Measurements from ENCODE around the gene CDK6.

DNA sequence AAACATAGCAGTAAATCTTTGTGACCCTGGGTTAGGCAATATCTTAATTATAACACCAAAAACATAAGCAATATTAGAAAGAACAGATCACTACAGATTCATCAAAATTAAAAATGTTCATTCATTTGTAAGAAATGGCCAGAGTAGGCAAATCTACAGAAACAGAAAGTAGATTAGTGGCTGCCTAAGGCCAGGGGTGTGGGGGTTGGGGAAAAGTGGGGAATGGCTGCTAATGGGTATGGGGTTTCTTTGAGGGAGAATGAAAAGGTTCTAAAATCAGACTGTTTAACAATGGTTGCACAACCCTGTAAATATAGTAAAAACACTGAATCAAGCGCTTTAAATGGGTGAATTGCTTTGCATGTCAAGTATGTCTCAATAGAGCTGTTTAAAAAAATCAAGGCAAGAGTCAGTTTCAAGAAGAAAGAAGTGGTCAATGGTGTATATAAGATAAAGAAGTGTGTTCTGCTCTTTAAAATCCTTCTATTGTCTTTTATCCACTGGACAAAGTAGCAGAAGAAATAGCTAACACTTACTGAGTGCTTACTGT lies 42.6 kb downstream of the CDK6 start:
- TF ChIP-seq, protein P1, sequence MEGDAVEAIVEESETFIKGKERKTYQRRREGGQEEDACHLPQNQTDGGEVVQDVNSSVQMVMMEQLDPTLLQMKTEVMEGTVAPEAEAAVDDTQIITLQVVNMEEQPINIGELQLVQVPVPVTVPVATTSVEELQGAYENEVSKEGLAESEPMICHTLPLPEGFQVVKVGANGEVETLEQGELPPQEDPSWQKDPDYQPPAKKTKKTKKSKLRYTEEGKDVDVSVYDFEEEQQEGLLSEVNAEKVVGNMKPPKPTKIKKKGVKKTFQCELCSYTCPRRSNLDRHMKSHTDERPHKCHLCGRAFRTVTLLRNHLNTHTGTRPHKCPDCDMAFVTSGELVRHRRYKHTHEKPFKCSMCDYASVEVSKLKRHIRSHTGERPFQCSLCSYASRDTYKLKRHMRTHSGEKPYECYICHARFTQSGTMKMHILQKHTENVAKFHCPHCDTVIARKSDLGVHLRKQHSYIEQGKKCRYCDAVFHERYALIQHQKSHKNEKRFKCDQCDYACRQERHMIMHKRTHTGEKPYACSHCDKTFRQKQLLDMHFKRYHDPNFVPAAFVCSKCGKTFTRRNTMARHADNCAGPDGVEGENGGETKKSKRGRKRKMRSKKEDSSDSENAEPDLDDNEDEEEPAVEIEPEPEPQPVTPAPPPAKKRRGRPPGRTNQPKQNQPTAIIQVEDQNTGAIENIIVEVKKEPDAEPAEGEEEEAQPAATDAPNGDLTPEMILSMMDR (IDR thresholded peaks at IDR 0.05 in 8 of 11, conservative IDR thresholded peaks at IDR 0.05 in 3 of 11): no peak
- no peak for TF ChIP-seq POLR2AphosphoS5 (IDR thresholded peaks at IDR 0.05)
- TF ChIP-seq POLR2A (IDR thresholded peaks at IDR 0.05): no peak

Measured in spleen (tissue), 7 donors.